Measurements from ENCODE around the gene KLF1. TPM values are rescaled to one million over a fixed set of nuclear protein-coding genes. Genes with fewer than 3 reads are reported as not detected.
A peak's percentile ranks its signal among the peaks of the same experiment; 100 is the strongest.

The KLF1 gene
- total and polyA plus RNA-seq, 10 of the 15 experiments (the other 5 are each of a cell fraction or from before 2014, with no cell fraction given) = 0.04 to 0.38 (median 0.08) TPM; not detected in 3

GRCh38 chr19:12899891-12900518, 13.0 kb upstream of the KLF1 start (continued):
- TF ChIP-seq, protein P1, sequence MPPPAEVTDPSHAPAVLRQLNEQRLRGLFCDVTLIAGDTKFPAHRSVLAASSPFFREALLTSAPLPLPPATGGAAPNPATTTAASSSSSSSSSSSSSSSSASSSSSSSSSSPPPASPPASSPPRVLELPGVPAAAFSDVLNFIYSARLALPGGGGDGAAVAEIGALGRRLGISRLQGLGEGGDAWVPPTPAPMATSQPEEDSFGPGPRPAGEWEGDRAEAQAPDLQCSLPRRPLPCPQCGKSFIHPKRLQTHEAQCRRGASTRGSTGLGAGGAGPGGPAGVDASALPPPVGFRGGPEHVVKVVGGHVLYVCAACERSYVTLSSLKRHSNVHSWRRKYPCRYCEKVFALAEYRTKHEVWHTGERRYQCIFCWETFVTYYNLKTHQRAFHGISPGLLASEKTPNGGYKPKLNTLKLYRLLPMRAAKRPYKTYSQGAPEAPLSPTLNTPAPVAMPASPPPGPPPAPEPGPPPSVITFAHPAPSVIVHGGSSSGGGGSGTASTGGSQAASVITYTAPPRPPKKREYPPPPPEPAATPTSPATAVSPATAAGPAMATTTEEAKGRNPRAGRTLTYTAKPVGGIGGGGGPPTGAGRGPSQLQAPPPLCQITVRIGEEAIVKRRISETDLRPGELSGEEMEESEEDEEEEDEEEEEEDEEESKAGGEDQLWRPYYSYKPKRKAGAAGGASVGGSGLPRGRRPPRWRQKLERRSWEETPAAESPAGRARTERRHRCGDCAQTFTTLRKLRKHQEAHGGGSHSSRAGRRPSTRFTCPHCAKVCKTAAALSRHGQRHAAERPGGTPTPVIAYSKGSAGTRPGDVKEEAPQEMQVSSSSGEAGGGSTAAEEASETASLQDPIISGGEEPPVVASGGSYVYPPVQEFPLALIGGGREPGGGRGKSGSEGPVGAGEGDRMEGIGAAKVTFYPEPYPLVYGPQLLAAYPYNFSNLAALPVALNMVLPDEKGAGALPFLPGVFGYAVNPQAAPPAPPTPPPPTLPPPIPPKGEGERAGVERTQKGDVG (CRISPR knock-in tag; IDR thresholded peaks at IDR 0.05) = no peak
- no peak for TF ChIP-seq ELK1 (IDR thresholded peaks at IDR 0.05; ENCODE audit: low read depth, low read length)
- TF ChIP-seq BMI1 (IDR thresholded peaks at IDR 0.05; ENCODE audit: borderline replicate concordance) = no peak
- no peak for TF ChIP-seq TCF7 (IDR thresholded peaks at IDR 0.05; ENCODE audit: borderline replicate concordance)
- TF ChIP-seq GATAD2B (conservative IDR thresholded peaks at IDR 0.05; ENCODE audit: low read depth) = peak; percentile 94

DNA sequence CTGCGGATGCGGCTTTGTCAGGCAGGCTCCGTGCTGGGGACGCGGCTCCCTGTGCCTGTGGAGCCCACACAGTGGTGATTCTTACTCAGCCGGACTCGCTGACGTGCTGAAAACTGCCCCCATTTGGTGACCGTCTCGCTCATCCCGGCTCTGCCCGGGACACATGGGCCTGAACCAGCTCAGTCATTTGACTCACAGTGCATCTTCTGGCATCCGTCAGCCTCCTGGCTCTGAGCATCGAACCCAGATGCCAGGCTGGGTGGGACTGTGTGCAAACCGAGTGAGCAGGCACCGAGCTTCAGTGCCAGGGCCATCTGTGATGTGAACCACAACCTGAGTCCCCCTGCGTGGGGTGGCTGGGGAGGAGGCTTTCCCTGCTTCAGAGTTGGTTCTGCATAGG, 9.5 kb upstream of the KLF1 start:
- Histone ChIP-seq H4K20me1 (ENCODE audit: control insufficient read depth, insufficient read depth) (no peaks in the 10 kb centered on the region), H3K27me3 (replicated peaks in 1 of 2; ENCODE audit: control insufficient read depth in 2 of 2, insufficient read depth in 2 of 2, low read length in 1 of 2) (no peaks in the 10 kb centered on the region), H3K9me3 (replicated peaks; ENCODE audit: control insufficient read depth, insufficient read depth, low read length) (no peaks in the 10 kb centered on the region), H3K9ac (ENCODE audit: control insufficient read depth, insufficient read depth, low read length) (no peak overlapping the region), H3K79me2 (ENCODE audit: control insufficient read depth, insufficient read depth, low read length) (peaks cover 5% of the 10 kb centered on the region), H3K4me2 (ENCODE audit: control insufficient read depth, insufficient read depth) (no peak overlapping the region), H2AFZ (ENCODE audit: control insufficient read depth, low read depth, low read length) (no peak overlapping the region), H3K4me1 (ENCODE audit: control insufficient read depth, insufficient read depth, low read length) (peaks cover 21% of the 10 kb centered on the region), H3K36me3 (ENCODE audit: control insufficient read depth in 2 of 2, insufficient read depth in 2 of 2, low read length in 1 of 2) (peaks cover 9 to 18% of the 10 kb centered on the region in 2 experiments), H3K4me3 (no peak overlapping the region), H3K27ac (ENCODE audit: control insufficient read depth, insufficient read depth) (no peak overlapping the region)
- in situ Hi-C loops (cut with MboI) = no loop called here
- no peak for FAIRE-seq
- ChIA-PET SMC1A (ENCODE audit: uncharacterized antibody, unreplicated experiment) (no interaction called here), RAD21 (ENCODE audit: unreplicated experiment) (no interaction called here), CTCF (interaction anchor here (2.7 kb wide), 1 partner anchor 69 kb away, joined by 12 read pairs; no protein-coding TSS in a partner anchor), POLR2A (interaction anchor here (1.1 kb wide), 1 partner anchor 23 kb away, joined by 3 read pairs; the partner anchor contains the start of gene SYCE2)
- intact Hi-C loops (cut with micrococcal nuclease; ENCODE audit: unreplicated experiment) = no loop called here
- ATAC-seq = no peak
- WGBS (ENCODE audit: insufficient coverage, insufficient replicate concordance, low lambda C conversion rate, missing lambda C conversion rate) = 97% methylated on average over 17 of the region's 17 CpGs
- DNase-seq (ENCODE audit: low read depth, low spot score) = no peak
- BruUV-seq (replicated peaks) = no TSS peak
- TF ChIP-seq TCF3 (IDR thresholded peaks at IDR 0.05; ENCODE audit: borderline replicate concordance, insufficient read depth, low read depth, low read length) (0 out of 2 replicates have a peak, but pooled peaks have one; percentile 35), NR2C1 (IDR thresholded peaks at IDR 0.05) (no peak), CREB1 (IDR thresholded peaks at IDR 0.05; ENCODE audit: low read depth) (no peak)
- TF ChIP-seq, protein P2, sequence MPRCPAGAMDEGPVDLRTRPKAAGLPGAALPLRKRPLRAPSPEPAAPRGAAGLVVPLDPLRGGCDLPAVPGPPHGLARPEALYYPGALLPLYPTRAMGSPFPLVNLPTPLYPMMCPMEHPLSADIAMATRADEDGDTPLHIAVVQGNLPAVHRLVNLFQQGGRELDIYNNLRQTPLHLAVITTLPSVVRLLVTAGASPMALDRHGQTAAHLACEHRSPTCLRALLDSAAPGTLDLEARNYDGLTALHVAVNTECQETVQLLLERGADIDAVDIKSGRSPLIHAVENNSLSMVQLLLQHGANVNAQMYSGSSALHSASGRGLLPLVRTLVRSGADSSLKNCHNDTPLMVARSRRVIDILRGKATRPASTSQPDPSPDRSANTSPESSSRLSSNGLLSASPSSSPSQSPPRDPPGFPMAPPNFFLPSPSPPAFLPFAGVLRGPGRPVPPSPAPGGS (IDR thresholded peaks at IDR 0.05; ENCODE audit: borderline replicate concordance, insufficient read depth, low read depth, low read length, poor library complexity, severe bottlenecking) = peak; percentile 92
